Measurements from ENCODE around the gene LAMP1. TPM values are rescaled to one million over a fixed set of nuclear protein-coding genes. Genes with fewer than 3 reads are reported as not detected.

Gene LAMP1
- polyA plus RNA-seq, 1 of the 3 experiments (the other 2 are of a cell fraction), result 261 TPM

- ChIA-PET POLR2A (no interaction called here), CTCF (interaction anchor here (0.8 kb wide), 1 partner anchor 43 kb away, joined by 3 read pairs; no protein-coding TSS in a partner anchor)
- Histone ChIP-seq H3K9me2 (no peaks in the 10 kb centered on the region), H3F3A (replicated peaks; ENCODE audit: insufficient read depth) (no peaks in the 10 kb centered on the region), H3K9ac (no peak overlapping the region), H2AFZ (ENCODE audit: low read depth) (no peak overlapping the region), H3K79me2 (ENCODE audit: insufficient read depth) (no peaks in the 10 kb centered on the region), H3K27me3 (ENCODE audit: insufficient read depth) (no peaks in the 10 kb centered on the region), H4K20me1 (ENCODE audit: insufficient read depth) (no peaks in the 10 kb centered on the region), H3K4me3 (ENCODE audit: low read depth in 2 of 2, low read length in 1 of 2) (no peak overlapping the region), H3K9me3 (no peaks in the 10 kb centered on the region), H3K4me2 (no peak overlapping the region), H3K36me3 (replicated peaks in 1 of 2; ENCODE audit: control insufficient read depth in 1 of 2, insufficient read depth in 2 of 2, low read length in 1 of 2) (peaks cover 0 to 7% of the 10 kb centered on the region in 2 experiments), H3K27ac (ENCODE audit: low read depth in 2 of 2, low read length in 1 of 2) (no peak overlapping the region), H3K4me1 (ENCODE audit: control insufficient read depth in 1 of 2, insufficient read depth in 2 of 2, low read depth in 1 of 2, low read length in 1 of 2) (no peaks in the 10 kb centered on the region)
- WGBS (ENCODE audit: low lambda C conversion rate), result 79% methylated on average over 6 of the region's 6 CpGs
- DNase-seq, result no peak
- TF ChIP-seq ZBTB33 (IDR thresholded peaks at IDR 0.05; ENCODE audit: borderline replicate concordance, low read depth), result no peak
- no peak for TF ChIP-seq FOSL2 (IDR thresholded peaks at IDR 0.05; ENCODE audit: borderline replicate concordance, low read depth)
- no peak for TF ChIP-seq IRF3 (IDR thresholded peaks at IDR 0.05; ENCODE audit: low read depth, low read length)
- TF ChIP-seq FOXJ3 (CRISPR knock-in tag; IDR thresholded peaks at IDR 0.05), result no peak
- TF ChIP-seq TAF1 (IDR thresholded peaks at IDR 0.05; ENCODE audit: borderline replicate concordance, low read depth, low read length), result no peak
- TF ChIP-seq USF2 (IDR thresholded peaks at IDR 0.05; ENCODE audit: borderline replicate concordance, low read depth, low read length), result no peak
- no peak for TF ChIP-seq NRF1 (IDR thresholded peaks at IDR 0.05; ENCODE audit: low read depth, low read length)
- no peak for TF ChIP-seq GATA2 (CRISPR knock-in tag; IDR thresholded peaks at IDR 0.05)
- TF ChIP-seq RCOR1 (IDR thresholded peaks at IDR 0.05; ENCODE audit: low read length), result no peak
- TF ChIP-seq JUND (IDR thresholded peaks at IDR 0.05), result no peak
- TF ChIP-seq SMC3 (IDR thresholded peaks at IDR 0.05; ENCODE audit: low read depth, low read length), result no peak
- TF ChIP-seq YY1 (IDR thresholded peaks at IDR 0.05; ENCODE audit: low read depth), result no peak
- no peak for TF ChIP-seq CHD2 (IDR thresholded peaks at IDR 0.05; ENCODE audit: low read length, partially characterized antibody)
- no peak for TF ChIP-seq RFX5 (IDR thresholded peaks at IDR 0.05; ENCODE audit: low read length)
- TF ChIP-seq CTCF (IDR thresholded peaks at IDR 0.05), result no peak
Observed at GRCh38 chr13:113273321-113273720, 23.7 kb upstream of the LAMP1 start.
